Activated T-helper 1 cell treated with anti-CD3 and anti-CD28 coated beads, Interleukin-12 subunit alpha, Interleukin-12 subunit beta, Interleukin-2, Interleukin-4 antibody, amounts not matched to agents 30 ng/mL and 10 ng/mL and 1 ng/mL, durations not matched to agents 14 hours and 24 hours and 36 hours (primary cell): ENCODE results near the gene SMIM35. TPM values are rescaled to one million over a fixed set of nuclear protein-coding genes. Genes with fewer than 3 reads are reported as not detected.

Source experiments
- DNase-seq: peaks from one replicate; pipeline ENCODE4 v3.0.0; 2021; ENCODE audit warnings: low spot score
- H3K27ac Mint-ChIP-seq: one replicate; pipeline ENCODE4 v1.8.0; 2021; ENCODE audit warnings: mild to moderate bottlenecking, mixed read lengths
- H3K27me3 Mint-ChIP-seq: one replicate; pipeline ENCODE4 v1.8.0; 2022; ENCODE audit warnings: mild to moderate bottlenecking, moderate library complexity, mixed read lengths; ENCODE audit not compliant: insufficient read depth
- H3K36me3 Mint-ChIP-seq: one replicate; pipeline ENCODE4 v1.8.0; 2021; ENCODE audit warnings: low read depth, mixed read lengths
- H3K4me1 Mint-ChIP-seq: one replicate; pipeline ENCODE4 v1.8.0; 2021; ENCODE audit warnings: low read depth, mixed read lengths
- H3K4me3 Mint-ChIP-seq: one replicate; pipeline ENCODE4 v1.8.0; 2021; ENCODE audit warnings: mild to moderate bottlenecking, moderate library complexity, mixed read lengths
- H3K9me3 Mint-ChIP-seq: one replicate; pipeline ENCODE4 v1.8.0; 2021; ENCODE audit warnings: mixed read lengths
- intact Hi-C: fragments of 100-400 bp; cut with micrococcal nuclease; formaldehyde crosslinking; loops from one replicate; pipeline ENCODE4 v1.15.1; 2024
- total RNA-seq: library from RNA; stranded (reverse); gene quantifications from 2 replicates; pipeline ENCODE4 v1.2.3, GENCODE V29; 2022

The SMIM35 gene
- total RNA-seq, 1 donor from 2014 or later, result 0.16 TPM

DNA sequence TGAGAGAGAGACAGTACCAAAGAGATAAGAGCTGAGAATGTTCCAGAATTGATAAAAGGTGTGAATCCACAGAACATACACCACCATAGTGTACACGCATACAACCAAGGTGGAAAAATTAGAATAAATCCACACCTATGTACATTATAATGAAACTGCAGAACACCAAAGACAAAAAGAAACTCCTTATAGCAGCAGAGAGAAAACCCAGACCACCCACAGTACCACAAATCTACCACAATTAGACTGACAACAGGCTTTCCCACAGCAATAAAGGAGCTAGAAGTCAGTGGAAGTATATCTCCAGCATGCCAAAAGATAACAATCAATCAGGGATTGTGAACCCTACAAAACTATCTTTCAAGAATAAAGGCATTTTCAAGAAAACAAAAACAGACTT is 34.0 kb upstream of the SMIM35 start:
- H3K4me1 Mint-ChIP-seq, result peaks cover 10% of the 10 kb centered on the region
- H3K4me3 Mint-ChIP-seq, result no peak overlapping the region
- no peak for DNase-seq
- intact Hi-C loops, result no loop called here
- no peaks in the 10 kb centered on the region for H3K36me3 Mint-ChIP-seq
- peaks cover 7% of the 10 kb centered on the region for H3K9me3 Mint-ChIP-seq
- H3K27ac Mint-ChIP-seq, result no peak overlapping the region
- peaks cover 17% of the 10 kb centered on the region for H3K27me3 Mint-ChIP-seq

DNA sequence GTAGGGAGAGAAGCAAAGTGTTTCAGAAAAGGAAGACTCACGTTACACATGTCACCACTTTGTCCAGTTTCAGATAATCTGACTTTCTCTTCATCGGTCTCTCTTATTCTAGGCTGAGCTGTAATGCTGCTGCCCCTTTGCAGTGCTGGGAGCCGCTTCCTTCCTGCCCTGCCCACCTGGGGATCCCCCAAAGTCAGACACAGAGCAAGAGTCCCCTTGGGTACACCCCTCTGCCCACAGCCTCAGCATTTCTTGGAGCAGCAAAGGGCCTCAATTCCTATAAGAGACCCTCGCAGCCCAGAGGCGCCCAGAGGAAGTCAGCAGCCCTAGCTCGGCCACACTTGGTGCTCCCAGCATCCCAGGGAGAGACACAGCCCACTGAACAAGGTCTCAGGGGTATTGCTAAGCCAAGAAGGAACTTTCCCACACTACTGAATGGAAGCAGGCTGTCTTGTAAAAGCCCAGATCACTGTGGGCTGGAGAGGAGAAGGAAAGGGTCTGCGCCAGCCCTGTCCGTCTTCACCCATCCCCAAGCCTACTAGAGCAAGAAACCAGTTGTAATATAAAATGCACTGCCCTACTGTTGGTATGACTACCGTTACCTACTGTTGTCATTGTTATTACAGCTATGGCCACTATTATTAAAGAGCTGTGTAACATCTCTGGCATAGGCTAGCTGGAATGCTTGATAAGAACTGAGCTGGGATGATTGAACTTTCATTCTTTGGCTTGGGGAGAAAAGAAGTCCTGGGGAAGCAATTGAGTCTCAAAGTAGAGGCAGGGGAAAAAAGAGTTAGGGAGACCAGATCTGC is 31.2 kb upstream of the SMIM35 start:
- intact Hi-C loops, result no loop called here
- no peak for DNase-seq
- Mint-ChIP-seq H3K4me1 (peaks cover 21% of the 10 kb centered on the region), H3K4me3 (no peak overlapping the region), H3K27me3 (peaks cover 23% of the 10 kb centered on the region), H3K36me3 (no peaks in the 10 kb centered on the region), H3K9me3 (peaks cover 7% of the 10 kb centered on the region), H3K27ac (no peak overlapping the region)

DNA sequence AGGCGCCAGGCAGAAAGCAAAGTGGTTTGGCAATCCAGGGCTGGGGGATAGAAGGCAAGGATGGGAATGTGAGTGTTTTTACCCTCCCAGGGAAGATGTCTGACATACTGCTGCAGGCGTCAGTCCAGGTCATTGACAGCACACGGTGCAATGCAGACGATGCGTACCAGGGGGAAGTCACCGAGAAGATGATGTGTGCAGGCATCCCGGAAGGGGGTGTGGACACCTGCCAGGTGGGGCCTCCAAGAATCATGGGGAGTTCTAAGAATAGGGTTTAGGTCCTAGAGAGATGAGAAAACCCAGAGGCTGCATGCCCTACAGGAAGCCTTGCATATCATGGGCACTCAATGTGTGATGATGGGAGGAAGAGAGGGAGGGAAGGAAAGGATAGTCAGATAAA is 28.3 kb upstream of the SMIM35 start:
- intact Hi-C loops, result no loop called here
- H3K4me1 Mint-ChIP-seq, result peaks cover 21% of the 10 kb centered on the region
- H3K9me3 Mint-ChIP-seq, result no peaks in the 10 kb centered on the region
- H3K27ac Mint-ChIP-seq, result no peak overlapping the region
- H3K27me3 Mint-ChIP-seq, result peaks cover 15% of the 10 kb centered on the region
- H3K4me3 Mint-ChIP-seq, result no peak overlapping the region
- no peak for DNase-seq
- H3K36me3 Mint-ChIP-seq, result no peaks in the 10 kb centered on the region

DNA sequence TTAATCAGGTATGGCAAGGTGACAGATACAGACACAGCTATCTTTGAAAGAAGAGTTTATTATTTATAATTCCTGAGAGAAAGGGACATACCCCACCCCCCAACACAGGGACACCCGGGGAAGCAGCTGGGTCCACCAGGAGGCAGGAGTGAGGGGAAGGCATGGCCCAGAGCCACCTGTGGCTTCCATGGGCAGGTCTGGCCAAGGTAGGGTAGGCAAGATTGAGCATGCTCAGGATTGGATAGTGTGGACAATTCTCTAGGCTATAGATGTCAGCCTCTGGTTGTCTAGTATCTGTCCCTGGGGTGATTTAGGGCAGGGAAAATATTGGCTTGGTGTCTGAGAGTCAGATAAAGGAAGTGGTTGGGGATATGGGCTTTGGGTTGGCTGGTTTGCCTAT is 27.5 kb upstream of the SMIM35 start:
- Mint-ChIP-seq H3K9me3 (no peaks in the 10 kb centered on the region), H3K27ac (no peak overlapping the region), H3K27me3 (peaks cover 15% of the 10 kb centered on the region), H3K4me3 (no peak overlapping the region), H3K36me3 (no peaks in the 10 kb centered on the region), H3K4me1 (peaks cover 21% of the 10 kb centered on the region)
- DNase-seq, result no peak
- intact Hi-C loops, result no loop called here

DNA sequence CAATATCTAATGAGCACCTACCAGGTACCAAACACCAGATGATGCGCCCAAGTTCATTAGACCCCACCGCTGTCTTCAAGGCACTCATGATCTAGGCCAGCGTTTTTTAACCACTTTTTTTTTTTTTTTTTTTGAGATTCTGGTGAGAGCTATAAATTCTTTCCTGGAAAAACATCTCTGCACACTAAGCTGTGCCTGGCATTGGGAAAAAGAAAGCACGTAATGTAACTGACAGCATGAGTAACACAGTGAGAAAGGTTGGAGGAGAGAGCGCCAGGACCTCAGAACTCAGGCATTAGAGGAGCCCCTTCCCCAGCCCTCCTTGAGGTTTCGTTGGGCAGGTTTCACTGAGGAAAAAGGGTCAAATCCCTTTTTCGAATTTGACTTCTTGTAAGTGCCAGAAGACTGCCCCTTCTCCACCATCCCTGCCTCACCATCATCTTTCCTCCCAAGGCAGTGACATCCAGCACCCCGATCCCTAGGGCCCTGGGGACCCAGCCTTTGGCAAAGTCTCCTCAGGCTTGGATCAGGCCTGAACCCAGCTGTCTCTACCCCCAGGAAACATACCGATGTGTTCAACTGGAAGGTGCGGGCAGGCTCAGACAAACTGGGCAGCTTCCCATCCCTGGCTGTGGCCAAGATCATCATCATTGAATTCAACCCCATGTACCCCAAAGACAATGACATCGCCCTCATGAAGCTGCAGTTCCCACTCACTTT is 26.1 kb upstream of the SMIM35 start:
- DNase-seq, result no peak
- Mint-ChIP-seq H3K36me3 (no peaks in the 10 kb centered on the region), H3K4me3 (no peak overlapping the region), H3K9me3 (no peaks in the 10 kb centered on the region), H3K27me3 (peaks cover 16% of the 10 kb centered on the region), H3K27ac (no peak overlapping the region), H3K4me1 (peaks cover 18% of the 10 kb centered on the region)
- intact Hi-C loops, result no loop called here

DNA sequence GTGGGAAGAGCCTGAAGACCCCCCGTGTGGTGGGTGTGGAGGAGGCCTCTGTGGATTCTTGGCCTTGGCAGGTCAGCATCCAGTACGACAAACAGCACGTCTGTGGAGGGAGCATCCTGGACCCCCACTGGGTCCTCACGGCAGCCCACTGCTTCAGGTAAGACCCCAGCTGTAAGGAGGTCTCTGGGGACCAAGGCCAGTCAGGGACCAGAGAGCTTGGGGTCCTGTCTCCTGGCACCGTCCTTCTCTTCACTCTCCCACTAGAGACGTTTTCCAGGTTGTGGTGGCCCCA is 24.9 kb upstream of the SMIM35 start:
- no peak overlapping the region for H3K4me3 Mint-ChIP-seq
- no peak for DNase-seq
- no peaks in the 10 kb centered on the region for H3K36me3 Mint-ChIP-seq
- intact Hi-C loops, result no loop called here
- H3K9me3 Mint-ChIP-seq, result no peaks in the 10 kb centered on the region
- H3K27ac Mint-ChIP-seq, result no peak overlapping the region
- peaks cover 11% of the 10 kb centered on the region for H3K4me1 Mint-ChIP-seq
- peaks cover 12% of the 10 kb centered on the region for H3K27me3 Mint-ChIP-seq

DNA sequence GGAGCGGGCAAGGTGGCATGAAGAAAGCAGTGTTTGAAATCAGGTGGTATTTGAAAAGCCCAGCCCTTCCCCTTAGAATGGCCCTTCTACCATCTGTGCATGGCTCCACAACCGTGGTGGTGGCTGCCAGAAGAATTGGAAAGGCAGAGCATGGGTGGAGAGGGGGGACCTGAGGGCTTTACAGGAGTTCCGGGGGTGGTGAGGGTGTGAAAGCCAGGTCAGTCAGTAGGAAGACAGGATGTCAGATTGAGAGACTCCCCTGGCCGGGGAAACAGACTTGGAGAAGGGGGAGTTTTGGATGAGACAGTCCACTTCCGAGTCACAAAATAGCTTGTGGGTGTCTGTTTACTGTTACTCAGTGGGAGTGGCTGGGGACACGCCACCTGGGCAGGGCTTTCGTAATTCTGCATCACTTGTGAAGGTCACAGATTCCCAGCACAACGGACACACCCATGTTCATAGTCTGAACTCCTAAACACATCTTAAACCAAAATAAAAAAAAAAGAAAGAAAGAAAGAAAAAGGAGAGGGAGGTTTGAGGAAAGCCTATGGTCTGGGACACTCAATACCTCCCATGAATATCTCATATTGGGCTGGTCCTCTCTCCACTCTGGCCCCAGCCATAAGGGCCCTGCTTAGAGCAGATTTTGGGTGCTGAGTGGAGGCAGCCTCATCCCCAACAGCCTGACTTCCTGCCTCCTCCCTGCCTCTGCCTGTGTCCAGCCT is 24.4 kb upstream of the SMIM35 start:
- intact Hi-C loops, result no loop called here
- no peak overlapping the region for H3K27ac Mint-ChIP-seq
- H3K27me3 Mint-ChIP-seq, result peaks cover 12% of the 10 kb centered on the region

DNA sequence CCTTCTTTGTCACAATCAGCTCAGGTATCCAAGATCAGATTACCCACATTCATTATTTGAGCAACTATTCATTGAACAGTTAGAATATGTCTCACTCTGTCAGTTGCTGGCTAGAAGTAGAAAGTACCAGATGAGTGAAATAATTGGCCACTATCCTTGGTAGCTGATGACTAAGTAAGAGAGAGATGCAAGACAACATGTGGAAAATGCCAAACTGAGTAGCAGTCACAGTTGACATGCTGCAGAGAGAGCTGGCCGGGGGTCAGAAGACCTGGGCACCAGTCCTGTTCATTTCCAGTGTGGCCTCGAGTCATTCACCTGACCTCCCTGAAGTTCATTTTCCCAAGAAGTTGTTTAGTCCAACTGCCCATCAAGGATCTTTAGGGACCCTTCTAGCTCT is 22.5 kb upstream of the SMIM35 start:
- no peak for DNase-seq
- Mint-ChIP-seq H3K9me3 (no peaks in the 10 kb centered on the region), H3K27ac (no peak overlapping the region), H3K4me3 (no peak overlapping the region), H3K4me1 (peaks cover 3% of the 10 kb centered on the region), H3K36me3 (no peaks in the 10 kb centered on the region), H3K27me3 (peaks cover 11% of the 10 kb centered on the region)
- intact Hi-C loops, result no loop called here

More for the DNA sequence above, 24.4 kb upstream of the SMIM35 start:
- peaks cover 11% of the 10 kb centered on the region for H3K4me1 Mint-ChIP-seq
- no peaks in the 10 kb centered on the region for H3K9me3 Mint-ChIP-seq
- no peaks in the 10 kb centered on the region for H3K36me3 Mint-ChIP-seq
- no peak overlapping the region for H3K4me3 Mint-ChIP-seq
- no peak for DNase-seq

DNA sequence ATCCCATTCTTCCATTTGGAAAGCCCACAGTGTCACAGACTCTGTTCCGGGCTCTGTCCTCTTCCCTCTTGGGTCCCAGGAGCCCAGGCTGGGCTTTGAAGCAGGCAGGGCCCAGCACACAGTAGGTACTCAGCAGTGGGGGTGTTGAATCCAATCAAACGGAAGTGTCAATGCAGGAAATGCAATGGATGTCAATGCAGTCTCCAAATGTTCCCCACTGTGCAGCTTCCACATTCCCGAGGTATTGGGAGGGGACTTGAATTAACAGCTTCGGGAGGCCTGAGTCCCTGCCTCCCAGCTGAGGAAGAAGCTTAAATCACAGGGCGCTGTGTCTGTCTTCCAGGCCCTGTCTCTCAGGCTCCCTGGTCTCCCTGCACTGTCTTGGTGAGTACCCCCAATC is 21.8 kb upstream of the SMIM35 start:
- DNase-seq, result no peak
- H3K36me3 Mint-ChIP-seq, result no peaks in the 10 kb centered on the region
- H3K27ac Mint-ChIP-seq, result no peak overlapping the region
- H3K27me3 Mint-ChIP-seq, result peaks cover 12% of the 10 kb centered on the region
- no peaks in the 10 kb centered on the region for H3K4me1 Mint-ChIP-seq
- H3K4me3 Mint-ChIP-seq, result no peak overlapping the region
- H3K9me3 Mint-ChIP-seq, result no peaks in the 10 kb centered on the region
- intact Hi-C loops, result no loop called here

GRCh38 chr11:118106789-118107335 is 20.1 kb upstream of the SMIM35 start:
- H3K4me1 Mint-ChIP-seq, result no peaks in the 10 kb centered on the region
- no peaks in the 10 kb centered on the region for H3K36me3 Mint-ChIP-seq
- intact Hi-C loops, result no loop called here
- H3K4me3 Mint-ChIP-seq, result no peak overlapping the region
- H3K9me3 Mint-ChIP-seq, result no peaks in the 10 kb centered on the region
- no peak for DNase-seq
- no peak overlapping the region for H3K27ac Mint-ChIP-seq
- peaks cover 16% of the 10 kb centered on the region for H3K27me3 Mint-ChIP-seq

- DNase-seq, result no peak
These were observed 19.0 kb upstream of the SMIM35 start for GRCh38 chr11:118105657-118106305.

GRCh38 chr11:118104491-118104890 is 17.7 kb upstream of the SMIM35 start:
- intact Hi-C loops, result no loop called here
- H3K27ac Mint-ChIP-seq, result no peak overlapping the region
- no peaks in the 10 kb centered on the region for H3K9me3 Mint-ChIP-seq
- H3K36me3 Mint-ChIP-seq, result no peaks in the 10 kb centered on the region
- H3K4me1 Mint-ChIP-seq, result no peaks in the 10 kb centered on the region
- no peak for DNase-seq
- no peak overlapping the region for H3K4me3 Mint-ChIP-seq
- peaks cover 16% of the 10 kb centered on the region for H3K27me3 Mint-ChIP-seq

More at GRCh38 chr11:118105657-118106305, 19.0 kb upstream of the SMIM35 start:
- no peak overlapping the region for H3K27ac Mint-ChIP-seq
- H3K4me3 Mint-ChIP-seq, result no peak overlapping the region
- H3K36me3 Mint-ChIP-seq, result no peaks in the 10 kb centered on the region
- H3K9me3 Mint-ChIP-seq, result no peaks in the 10 kb centered on the region
- H3K27me3 Mint-ChIP-seq, result peaks cover 16% of the 10 kb centered on the region
- intact Hi-C loops, result no loop called here
- H3K4me1 Mint-ChIP-seq, result no peaks in the 10 kb centered on the region
